Mammary epithelial cell (primary cell): ENCODE data around the gene CTAGE4.
"Not testable (repeated sequence)": the region's sequence is repeated elsewhere in the genome, so short reads cannot be mapped to it uniquely, and the experiment has no call there.

Experiments used
- CTCF ChIP-seq, 2 donors: IDR thresholded peaks in 1 of 2; conservative IDR thresholded peaks in 1 of 2; 2 replicates each; pipeline ENCODE4 v1.5.1; 2011 to 2012; ENCODE audit warnings: inconsistent platforms in 2 of 2, low read length in 2 of 2, mild to moderate bottlenecking in 2 of 2, control low read depth in 1 of 2, low read depth in 1 of 2; ENCODE audit not compliant: insufficient read depth in 1 of 2; ENCODE audit errors: extremely low read depth in 1 of 2
- EZH2 ChIP-seq: IDR thresholded peaks from 2 replicates; pipeline ENCODE4 v1.6.1; 2012; ENCODE audit warnings: low read length, inconsistent platforms, borderline replicate concordance

GRCh38 chr7:144188578-144189171 is 5.4 kb downstream of the CTAGE4 start:
- not testable (repeated sequence) for TF ChIP-seq CTCF (conservative IDR thresholded peaks at IDR 0.05 in 1 of 2, IDR thresholded peaks at IDR 0.05 in 1 of 2; ENCODE audit: extremely low read depth in 1 of 2, insufficient read depth in 1 of 2, low read depth in 1 of 2, low read length in 2 of 2); EZH2
